Measurements from ENCODE around the gene GMDS. TPM values are rescaled to one million over a fixed set of nuclear protein-coding genes. Genes with fewer than 3 reads are reported as not detected.

Gene GMDS
- total and polyA plus RNA-seq, 2 of the 8 experiments (the other 6 are each of a cell fraction or from before 2014, with no cell fraction given): 16.8 to 50.0 TPM

- H2BK15ac ChIP-seq (ENCODE audit: low read length): no peak overlapping the region
- no peaks in the 10 kb centered on the region for H3K79me1 ChIP-seq (ENCODE audit: low read depth, low read length)
- no peak overlapping the region for H3K27ac ChIP-seq (ENCODE audit: low read depth, low read length)
- ChIA-PET POLR2A (ENCODE audit: partially characterized antibody) (interaction anchor here (0.8 kb wide), 1 partner anchor 17 kb away, joined by 3 read pairs; no protein-coding TSS in a partner anchor), CTCF (ENCODE audit: partially characterized antibody) (interaction anchor here (0.7 to 4.5 kb wide), 39 partner anchors 9 to 1410 kb away, joined by 3 to 41 read pairs (median 4); no protein-coding TSS in a partner anchor)
- H3K23ac ChIP-seq (ENCODE audit: insufficient read length): no peak overlapping the region
- H3K9me3 ChIP-seq (ENCODE audit: insufficient read depth in 2 of 2, low read depth in 1 of 2, low read length in 1 of 2): 0 out of 4 replicates have a peak, but pooled peaks cover 4 to 6% of the 10 kb centered on the region in 2 experiments
- FAIRE-seq (no peak), DNase-seq (ENCODE audit: low read depth in 1 of 2, low spot score in 2 of 2) (no peak)
- no peak overlapping the region for H4K5ac ChIP-seq (ENCODE audit: insufficient read length, low read depth, low read length)
- H4K8ac ChIP-seq (ENCODE audit: extremely low read depth, insufficient read depth, low read length): no peak overlapping the region
- no peak overlapping the region for H3K4me2 ChIP-seq (ENCODE audit: insufficient read depth in 1 of 2, low read depth in 2 of 2, low read length in 2 of 2)
- no peak overlapping the region for H2AFZ ChIP-seq (ENCODE audit: low read length)
- H2AK5ac ChIP-seq (ENCODE audit: low read depth, low read length): no peak overlapping the region
- no peaks in the 10 kb centered on the region for H3K36me3 ChIP-seq (ENCODE audit: control insufficient read depth in 2 of 4, insufficient read depth in 4 of 4, low read length in 3 of 4)
- no peak overlapping the region for H4K91ac ChIP-seq (replicated peaks; ENCODE audit: insufficient read length, low read length)
- H3K4me1 ChIP-seq (replicated peaks in 1 of 4; ENCODE audit: control insufficient read depth in 3 of 4, insufficient read depth in 4 of 4, low read length in 3 of 4): peaks cover 0 to 1% (median under 1%) of the 10 kb centered on the region in 4 experiments; a peak in 2 of 7 replicates
- no peak overlapping the region for H2BK20ac ChIP-seq (ENCODE audit: low read length)
- peaks cover 0 to 25% of the 10 kb centered on the region in 2 experiments; a peak in 2 of 4 replicates for H3K79me2 ChIP-seq (ENCODE audit: control insufficient read depth in 1 of 2, insufficient read depth in 2 of 2, low read length in 2 of 2)
- H3K56ac ChIP-seq (replicated peaks; ENCODE audit: insufficient read length, low read depth, low read length): no peak overlapping the region
- H3K18ac ChIP-seq (ENCODE audit: extremely low read depth, low read length): no peak overlapping the region
- no peak overlapping the region for H3K14ac ChIP-seq (ENCODE audit: insufficient read length)
- H3K27me3 ChIP-seq (replicated peaks in 1 of 4; ENCODE audit: control insufficient read depth in 3 of 4, extremely low read depth in 1 of 4, insufficient read depth in 3 of 4, low read length in 3 of 4): no peaks in the 10 kb centered on the region
- H2BK5ac ChIP-seq (ENCODE audit: low read depth, low read length): no peak overlapping the region
- no peak overlapping the region for H3K9ac ChIP-seq (replicated peaks in 1 of 4; ENCODE audit: extremely low read depth in 1 of 4, low read depth in 3 of 4, low read length in 3 of 4)
- 99% methylated on average over 3 of the region's 3 CpGs; no CpG with 5 or more reads in 1 of the 2 experiments for WGBS, 2 experiments (ENCODE audit: extremely low coverage in 1 of 2, insufficient coverage in 1 of 2, insufficient read length in 1 of 2, insufficient replicate concordance in 2 of 2, low coverage in 1 of 2, low lambda C conversion rate in 2 of 2, missing lambda C conversion rate in 1 of 2)
- no peak overlapping the region for H3K4ac ChIP-seq (replicated peaks; ENCODE audit: insufficient read length, low read depth, low read length)
- TF ChIP-seq RBBP5 (IDR thresholded peaks at IDR 0.05; ENCODE audit: borderline replicate concordance, low read depth, low read length) (no peak), SIX5 (IDR thresholded peaks at IDR 0.05; ENCODE audit: low read depth, low read length) (no peak)
- no peaks in the 10 kb centered on the region for H3K23me2 ChIP-seq (ENCODE audit: low read depth, low read length)
- no peak overlapping the region for H3K4me3 ChIP-seq (ENCODE audit: extremely low read depth in 1 of 4, insufficient read depth in 2 of 4, low read depth in 3 of 4, low read length in 4 of 4)
- H2BK12ac ChIP-seq (ENCODE audit: low read depth, low read length): no peak overlapping the region
- peaks cover 0 to 2% of the 10 kb centered on the region in 2 experiments for H4K20me1 ChIP-seq (replicated peaks in 1 of 2; ENCODE audit: control insufficient read depth in 1 of 2, insufficient read depth in 2 of 2, low read length in 2 of 2)
- no peak overlapping the region for H2BK120ac ChIP-seq (replicated peaks; ENCODE audit: low read depth, low read length)
Measured at GRCh38 chr6:2208468-2208867, 36.9 kb downstream of the GMDS start.
